A673 (cell line): ENCODE data around the gene SCN4B. TPM values are rescaled to one million over a fixed set of nuclear protein-coding genes. Genes with fewer than 3 reads are reported as not detected.

ENCODE experiments used
- BruUV-seq: library from RNA; stranded (reverse); fragments of 400-500 nt; replicated peaks from 2 replicates; lab custom pipeline; 2021; lab: Mats Ljungman, UMichigan
- CTCF ChIA-PET: fragments of 300-600 bp; sonication (Branson Sonifier 250); formaldehyde crosslinking; loops from one replicate; lab custom pipeline; 2022; ENCODE audit warnings: antibody characterized with exemption; lab: Charles Lee
- POLR2A ChIA-PET: fragments of 300-600 bp; sonication (Branson Sonifier 250); formaldehyde crosslinking; loops from one replicate; lab custom pipeline; 2022; ENCODE audit warnings: antibody characterized with exemption; ENCODE audit not compliant: low non-redundant PET; lab: Charles Lee
- DNase-seq: peaks from one replicate; pipeline ENCODE4 v3.0.0-alpha.2; 2015; ENCODE audit warnings: low spot score
- H3K27ac ChIP-seq: fragments of 200-600 bp; sonication (generic); 2 replicates; pipeline ENCODE4 v1.5.1; 2016; ENCODE audit warnings: mixed run types, low read depth, mild to moderate bottlenecking, mixed read lengths, antibody characterized with exemption, low read length; ENCODE audit not compliant: poor library complexity, severe bottlenecking
- H3K27me3 ChIP-seq: fragments of 200-600 bp; sonication (generic); replicated peaks from 2 replicates; pipeline ENCODE4 v1.6.1; 2017; ENCODE audit warnings: mixed run types, low read depth, mild to moderate bottlenecking, mixed read lengths, antibody characterized with exemption, low read length; ENCODE audit not compliant: insufficient read depth, poor library complexity
- H3K36me3 ChIP-seq: fragments of 200-600 bp; sonication (generic); 2 replicates; pipeline ENCODE4 v1.6.1; 2016; ENCODE audit warnings: mixed run types, mild to moderate bottlenecking, mixed read lengths, antibody characterized with exemption, low read length; ENCODE audit not compliant: insufficient read depth, poor library complexity, severe bottlenecking
- H3K4me1 ChIP-seq: fragments of 200-600 bp; sonication (generic); 2 replicates; pipeline ENCODE4 v1.6.1; 2017; ENCODE audit warnings: mixed run types, mild to moderate bottlenecking, mixed read lengths, antibody characterized with exemption, low read length; ENCODE audit not compliant: insufficient read depth, poor library complexity, severe bottlenecking
- H3K4me3 ChIP-seq: fragments of 200-600 bp; sonication (generic); 2 replicates; pipeline ENCODE4 v1.5.1; 2016; ENCODE audit warnings: low read depth, mixed run types, mild to moderate bottlenecking, mixed read lengths, low read length; ENCODE audit not compliant: poor library complexity, severe bottlenecking
- H3K9me3 ChIP-seq: fragments of 200-600 bp; sonication (generic); 2 replicates; pipeline ENCODE4 v1.6.1; 2016; ENCODE audit warnings: mixed run types, low read depth, mild to moderate bottlenecking, mixed read lengths, antibody characterized with exemption, low read length; ENCODE audit not compliant: poor library complexity, severe bottlenecking
- CTCF ChIP-seq: fragments of 300-800, 200-600 bp; sonication (generic); conservative IDR thresholded peaks from 2 replicates; pipeline ENCODE4 v1.5.1; 2017; ENCODE audit warnings: low read depth, mild to moderate bottlenecking, antibody characterized with exemption, low read length, moderate library complexity, mixed read lengths
- EZH2 ChIP-seq: fragments of 200-600 bp; sonication (generic); IDR thresholded peaks from 2 replicates; pipeline ENCODE4 v1.6.1; 2017; ENCODE audit warnings: borderline replicate concordance, low read depth, mild to moderate bottlenecking, mixed read lengths, antibody characterized with exemption, low read length; ENCODE audit not compliant: poor library complexity, severe bottlenecking
- intact Hi-C: fragments of 100-400 bp; cut with micrococcal nuclease; formaldehyde crosslinking; loops from one replicate; pipeline ENCODE4 v1.10.0; 2022; ENCODE audit not compliant: unreplicated experiment
- total RNA-seq: library from RNA; stranded (reverse); gene quantifications from 2 replicates; pipeline ENCODE4 v1.2.3, GENCODE V29; 2021

SCN4B gene
- total RNA-seq, 1 experiment from 2014 or later, result 1.8 TPM

DNA sequence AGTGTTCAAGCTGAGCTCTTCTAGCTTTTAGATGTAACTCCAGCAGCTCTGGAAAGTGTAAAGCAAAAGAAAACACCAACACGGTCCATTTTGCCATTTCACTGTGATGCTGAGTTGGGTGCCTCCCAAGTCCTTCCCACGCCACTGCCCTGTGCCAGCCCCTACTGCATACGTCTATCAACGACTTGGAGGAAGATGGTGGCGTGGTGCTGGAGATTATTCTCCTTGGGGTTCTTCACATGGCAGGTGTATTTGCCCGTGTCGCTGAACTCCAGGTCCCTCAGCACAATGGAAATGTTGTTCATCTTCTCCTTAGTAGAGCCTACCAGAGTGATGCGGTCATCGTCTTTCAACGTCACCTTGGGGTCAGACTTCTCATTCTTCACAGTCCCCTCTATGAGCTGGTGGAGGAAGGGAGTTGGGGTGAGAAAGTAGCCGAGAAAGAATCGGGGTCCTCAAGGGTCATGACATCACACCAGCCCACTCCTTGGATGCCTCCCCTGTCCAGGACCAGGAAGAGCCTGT, 8.9 kb downstream of the SCN4B start:
- Histone ChIP-seq H3K4me1 (peaks cover 29% of the 10 kb centered on the region), H3K27me3 (no peaks in the 10 kb centered on the region), H3K36me3 (no peaks in the 10 kb centered on the region), H3K9me3 (no peaks in the 10 kb centered on the region), H3K4me3 (no peak overlapping the region), H3K27ac (no peak overlapping the region)
- ChIA-PET CTCF (no interaction called here), POLR2A (no interaction called here)
- no TSS peak for BruUV-seq
- intact Hi-C loops, result no loop called here
- no peak for DNase-seq
- TF ChIP-seq EZH2, result no peak
- TF ChIP-seq CTCF, result no peak

- no peaks in the 10 kb centered on the region for H3K27me3 ChIP-seq
- H3K27ac ChIP-seq, result no peak overlapping the region
- no peak overlapping the region for H3K4me3 ChIP-seq
- H3K36me3 ChIP-seq, result no peaks in the 10 kb centered on the region
- no peaks in the 10 kb centered on the region for H3K9me3 ChIP-seq
- ChIA-PET POLR2A (no interaction called here), CTCF (no interaction called here)
- TF ChIP-seq EZH2 (no peak), CTCF (no peak)
- peaks cover 22% of the 10 kb centered on the region for H3K4me1 ChIP-seq
- intact Hi-C loops, result no loop called here
- no peak for DNase-seq
- BruUV-seq, result no TSS peak
Measured at GRCh38 chr11:118142809-118143208, 9.8 kb downstream of the SCN4B start.

GRCh38 chr11:118142081-118142480, 10.5 kb downstream of the SCN4B start:
- ChIA-PET POLR2A (no interaction called here), CTCF (no interaction called here)
- TF ChIP-seq EZH2 (no peak), CTCF (no peak)
- DNase-seq, result no peak
- no peak overlapping the region for H3K4me3 ChIP-seq
- BruUV-seq, result no TSS peak
- H3K4me1 ChIP-seq, result peaks cover 14% of the 10 kb centered on the region
- no peaks in the 10 kb centered on the region for H3K9me3 ChIP-seq
- no peaks in the 10 kb centered on the region for H3K27me3 ChIP-seq
- H3K36me3 ChIP-seq, result no peaks in the 10 kb centered on the region
- intact Hi-C loops, result no loop called here
- no peak overlapping the region for H3K27ac ChIP-seq
